Sigmoid colon (tissue), 4 donors: ENCODE results near the gene OR10A6.

ENCODE experiments used
- CTCF ChIP-seq, 4 experiments: fragments of 450-650 bp in 3 of 4; fragments of 200-600 bp in 1 of 4; IDR thresholded peaks; one replicate each; pipeline ENCODE4 v1.5.1; 2016 to 2019; ENCODE audit warnings: antibody characterized with exemption in 4 of 4, mild to moderate bottlenecking in 3 of 4, moderate library complexity in 2 of 4
- POLR2AphosphoS5 ChIP-seq, 4 donors: sonication (generic); formaldehyde crosslinking; IDR thresholded peaks; one replicate each; pipeline ENCODE4 v1.6.1; 2017; ENCODE audit warnings: antibody characterized with exemption in 4 of 4

- TF ChIP-seq CTCF (IDR thresholded peaks at IDR 0.05): no peak
- TF ChIP-seq POLR2AphosphoS5 (IDR thresholded peaks at IDR 0.05): no peak
Measured at GRCh38 chr11:7893796-7894195, 37.3 kb downstream of the OR10A6 start.
